Right lobe of liver (tissue), 4 donors: ENCODE results near the gene ARHGAP19.

Experiments
- POLR2A ChIP-seq: fragments of 450-650 bp; IDR thresholded peaks from one replicate; pipeline ENCODE4 v1.6.1; 2017; ENCODE audit warnings: antibody characterized with exemption, mild to moderate bottlenecking
- TF ChIP-seq, protein P1 (sequence below), 4 donors: fragments of 200-600 bp in 3 of 4; fragments of 450-650 bp in 1 of 4; IDR thresholded peaks; one replicate each; pipeline versions ENCODE4 v1.5.1 to v1.8.0; 2016 to 2022; ENCODE audit warnings: antibody characterized with exemption in 4 of 4, mild to moderate bottlenecking in 2 of 4
- donor health status: DM: no; HTN: no; CAD: no.
- donor health status: DM: no; HTN: no; CAD: no.
- donor health status: DM: no; HTN: yes; CAD: no.

DNA sequence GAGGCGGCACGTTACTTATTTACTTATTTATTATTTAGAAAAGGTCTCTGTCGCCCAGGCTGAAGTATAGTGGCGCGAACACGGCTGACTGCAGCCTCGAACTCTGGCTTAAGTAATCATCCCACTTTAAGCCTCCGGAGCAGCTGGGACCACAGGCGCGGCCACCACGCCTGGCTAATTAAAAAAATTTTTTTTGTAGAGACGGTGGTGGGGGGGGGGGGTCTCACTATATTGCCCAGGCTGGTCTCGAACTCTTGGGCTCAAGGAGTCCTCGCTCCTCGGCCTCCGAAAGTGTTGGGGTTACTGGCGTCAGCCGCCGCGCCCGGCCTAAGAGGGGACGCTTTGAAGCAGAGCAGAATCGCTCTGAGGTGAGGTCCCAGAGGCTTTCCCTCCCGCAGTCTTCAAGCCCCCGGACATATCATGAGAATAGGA lies 42.8 kb upstream of the ARHGAP19 start:
- TF ChIP-seq, protein P1, sequence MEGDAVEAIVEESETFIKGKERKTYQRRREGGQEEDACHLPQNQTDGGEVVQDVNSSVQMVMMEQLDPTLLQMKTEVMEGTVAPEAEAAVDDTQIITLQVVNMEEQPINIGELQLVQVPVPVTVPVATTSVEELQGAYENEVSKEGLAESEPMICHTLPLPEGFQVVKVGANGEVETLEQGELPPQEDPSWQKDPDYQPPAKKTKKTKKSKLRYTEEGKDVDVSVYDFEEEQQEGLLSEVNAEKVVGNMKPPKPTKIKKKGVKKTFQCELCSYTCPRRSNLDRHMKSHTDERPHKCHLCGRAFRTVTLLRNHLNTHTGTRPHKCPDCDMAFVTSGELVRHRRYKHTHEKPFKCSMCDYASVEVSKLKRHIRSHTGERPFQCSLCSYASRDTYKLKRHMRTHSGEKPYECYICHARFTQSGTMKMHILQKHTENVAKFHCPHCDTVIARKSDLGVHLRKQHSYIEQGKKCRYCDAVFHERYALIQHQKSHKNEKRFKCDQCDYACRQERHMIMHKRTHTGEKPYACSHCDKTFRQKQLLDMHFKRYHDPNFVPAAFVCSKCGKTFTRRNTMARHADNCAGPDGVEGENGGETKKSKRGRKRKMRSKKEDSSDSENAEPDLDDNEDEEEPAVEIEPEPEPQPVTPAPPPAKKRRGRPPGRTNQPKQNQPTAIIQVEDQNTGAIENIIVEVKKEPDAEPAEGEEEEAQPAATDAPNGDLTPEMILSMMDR (IDR thresholded peaks at IDR 0.05), result no peak
- TF ChIP-seq POLR2A, result no peak
